ENCODE measurements around the gene WASF2.

WASF2 gene

DNA sequence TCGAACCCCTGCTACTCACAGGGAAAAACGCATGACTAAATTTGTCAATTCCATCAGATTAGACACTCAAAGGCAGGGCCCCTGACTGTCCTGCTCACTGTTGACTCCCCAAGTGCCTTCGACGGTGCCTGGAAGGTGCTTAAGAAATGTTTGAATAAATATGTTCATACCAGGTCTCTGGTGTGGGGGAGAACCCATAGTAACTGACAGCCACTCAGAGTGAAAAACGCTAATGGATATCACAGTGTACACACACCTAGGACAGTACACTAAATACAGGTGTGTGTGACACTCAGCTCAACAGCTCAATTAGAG lies 39.7 kb upstream of the WASF2 start:
- Histone ChIP-seq H3K4me3 (no peak overlapping the region), H3K9me3 (ENCODE audit: low read depth, low read length) (no peaks in the 10 kb centered on the region), H3K27ac (peak overlapping the region; percentile 72; the same call in 1 of the 2 replicates), H3K9ac (ENCODE audit: insufficient read length) (no peak overlapping the region), H3K36me3 (ENCODE audit: insufficient read depth, low read length) (no peaks in the 10 kb centered on the region)
- no peak for DNase-seq (ENCODE audit: low read depth, low spot score)
- TF ChIP-seq EZH2 (IDR thresholded peaks at IDR 0.05) (no peak), POLR2AphosphoS5 (IDR thresholded peaks at IDR 0.05; ENCODE audit: borderline replicate concordance, low read depth, low read length) (no peak), FOXP2 (optimal IDR thresholded peaks at IDR 0.05; ENCODE audit: control extremely low read depth, extremely low read length, insufficient read depth) (no peak)

DNA sequence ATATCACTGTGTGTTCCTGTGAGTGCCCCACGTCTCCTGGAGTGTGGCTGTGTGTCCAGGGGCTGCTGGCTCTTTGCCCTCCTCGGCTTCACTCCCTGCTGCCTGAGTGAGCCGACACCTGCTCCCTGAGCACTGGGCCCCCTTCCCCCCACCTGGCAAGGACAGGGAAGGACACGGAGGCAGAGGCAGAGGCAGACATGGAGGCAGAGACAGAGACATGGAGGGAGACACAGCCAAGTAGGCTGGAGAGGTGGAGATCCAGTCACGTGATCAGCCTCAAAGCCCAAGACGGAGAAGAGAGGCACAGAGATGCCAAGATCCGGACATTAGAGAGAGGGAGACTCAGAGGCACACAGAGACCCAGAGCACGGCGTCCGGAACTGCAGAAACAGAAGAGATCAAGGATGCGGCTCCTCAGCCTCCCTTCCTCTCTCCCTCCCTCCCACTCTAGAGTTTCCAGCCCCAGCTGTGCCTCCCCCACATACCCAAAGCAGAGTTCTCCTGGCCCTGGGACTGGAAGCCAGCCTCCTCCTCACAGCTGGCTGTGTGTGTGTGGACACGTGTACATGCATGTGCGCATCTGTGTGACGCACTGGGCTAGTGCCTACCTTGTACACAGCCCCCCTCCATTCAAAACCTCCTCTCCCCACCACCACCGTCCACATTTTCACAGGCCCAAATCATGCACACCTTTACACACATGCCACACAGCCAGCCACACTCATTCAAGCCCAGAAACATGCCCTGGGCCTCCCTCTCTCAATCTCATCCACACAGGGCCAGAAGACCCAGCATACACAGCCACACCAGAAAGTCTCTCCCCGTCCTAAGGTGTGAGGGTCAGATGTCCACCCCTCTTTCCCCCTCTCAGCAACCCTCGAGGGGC lies 39.1 kb upstream of the WASF2 start:
- TF ChIP-seq FOXP2 (optimal IDR thresholded peaks at IDR 0.05; ENCODE audit: control extremely low read depth, extremely low read length, insufficient read depth) (no peak), EZH2 (IDR thresholded peaks at IDR 0.05) (no peak), POLR2AphosphoS5 (IDR thresholded peaks at IDR 0.05; ENCODE audit: borderline replicate concordance, low read depth, low read length) (no peak)
- no peaks in the 10 kb centered on the region for H3K9me3 ChIP-seq (ENCODE audit: low read depth, low read length)
- no peaks in the 10 kb centered on the region for H3K36me3 ChIP-seq (ENCODE audit: insufficient read depth, low read length)
- no peak overlapping the region for H3K9ac ChIP-seq (ENCODE audit: insufficient read length)
- DNase-seq (ENCODE audit: low read depth, low spot score), result no peak
- H3K27ac ChIP-seq, result peak overlapping the region; percentile 72
- H3K4me3 ChIP-seq, result no peak overlapping the region

GRCh38 chr1:27527890-27528817 lies 38.2 kb upstream of the WASF2 start:
- H3K9me3 ChIP-seq (ENCODE audit: low read depth, low read length), result no peaks in the 10 kb centered on the region
- no peak for DNase-seq (ENCODE audit: low read depth, low spot score)
- no peaks in the 10 kb centered on the region for H3K36me3 ChIP-seq (ENCODE audit: insufficient read depth, low read length)
- TF ChIP-seq EZH2 (IDR thresholded peaks at IDR 0.05) (no peak), POLR2AphosphoS5 (IDR thresholded peaks at IDR 0.05; ENCODE audit: borderline replicate concordance, low read depth, low read length) (no peak), FOXP2 (optimal IDR thresholded peaks at IDR 0.05; ENCODE audit: control extremely low read depth, extremely low read length, insufficient read depth) (no peak)
- peak overlapping the region; percentile 95 for H3K27ac ChIP-seq
- no peak overlapping the region for H3K9ac ChIP-seq (ENCODE audit: insufficient read length)
- H3K4me3 ChIP-seq, result no peak overlapping the region

DNA sequence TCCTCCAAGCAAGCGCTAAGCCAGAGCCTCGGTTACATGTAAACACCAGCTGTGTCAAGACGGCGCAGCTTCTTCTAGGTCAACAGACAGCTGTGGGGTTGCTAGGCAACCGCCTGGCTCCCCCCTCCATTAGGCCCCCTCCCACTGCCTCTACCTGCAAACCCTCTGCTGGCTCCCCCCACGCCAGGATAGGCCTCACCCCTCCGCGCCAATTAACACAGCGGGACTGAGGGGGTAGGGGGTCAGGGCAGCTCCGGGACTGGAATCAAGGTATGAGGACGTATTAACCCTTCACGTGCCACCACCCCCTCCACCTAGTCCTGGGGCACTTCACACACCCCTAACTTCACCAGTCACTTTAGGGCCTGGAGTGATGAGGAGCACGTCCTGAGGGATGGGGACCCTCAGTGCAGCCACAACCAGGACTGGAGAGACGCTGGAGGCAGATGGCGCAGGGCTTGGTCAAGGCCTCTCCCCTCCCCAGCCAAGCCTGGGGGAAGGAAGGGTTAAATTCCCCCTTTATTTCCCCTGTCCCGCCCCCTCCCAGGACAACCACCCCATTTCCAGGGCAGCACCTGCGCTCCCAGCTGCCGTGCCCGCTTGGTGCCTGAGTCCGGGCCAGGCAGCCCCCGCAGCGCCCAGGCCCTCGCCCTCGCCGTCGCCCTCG lies 37.4 kb upstream of the WASF2 start:
- Histone ChIP-seq H3K9ac (ENCODE audit: insufficient read length) (no peak overlapping the region), H3K36me3 (ENCODE audit: insufficient read depth, low read length) (no peaks in the 10 kb centered on the region), H3K4me3 (peak overlapping the region; percentile 77), H3K9me3 (ENCODE audit: low read depth, low read length) (no peaks in the 10 kb centered on the region), H3K27ac (peak overlapping the region; percentile 95)
- TF ChIP-seq EZH2 (IDR thresholded peaks at IDR 0.05) (no peak), FOXP2 (optimal IDR thresholded peaks at IDR 0.05; ENCODE audit: control extremely low read depth, extremely low read length, insufficient read depth) (no peak), POLR2AphosphoS5 (IDR thresholded peaks at IDR 0.05; ENCODE audit: borderline replicate concordance, low read depth, low read length) (no peak)
- DNase-seq (ENCODE audit: low read depth, low spot score), result no peak

DNA sequence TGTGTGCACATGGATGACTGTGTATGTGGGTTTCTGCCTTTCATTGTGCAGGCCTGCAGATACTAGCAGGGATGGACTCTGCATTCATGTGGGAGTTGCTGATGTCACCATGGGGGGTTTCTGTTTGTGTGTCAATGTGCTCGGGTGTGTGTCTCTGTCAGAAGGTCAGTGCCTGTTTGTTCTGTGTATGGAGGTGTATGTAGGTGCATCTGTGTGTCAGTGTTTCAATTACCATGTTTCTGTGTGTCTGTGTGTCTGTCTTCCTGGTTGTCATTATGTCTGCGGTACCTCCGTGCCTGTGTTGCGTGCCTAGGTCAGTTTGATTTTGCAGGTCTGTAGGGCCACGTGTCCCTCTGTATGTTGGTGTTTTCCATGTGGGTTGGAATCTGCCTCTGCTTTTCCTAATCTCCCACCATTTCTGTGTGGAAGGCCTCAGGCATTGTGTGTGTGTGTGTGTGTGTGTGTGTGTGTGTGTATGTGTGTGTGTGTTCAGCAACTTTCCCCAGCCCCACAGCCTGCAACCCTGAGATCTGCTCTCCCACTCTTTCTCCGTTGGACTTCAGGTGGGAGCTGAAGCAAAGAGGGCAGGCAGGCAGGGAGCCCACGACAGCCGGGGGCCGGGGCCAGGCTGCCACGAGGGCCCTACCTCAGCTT lies 36.7 kb upstream of the WASF2 start:
- Histone ChIP-seq H3K27ac (peak overlapping the region; percentile 95), H3K9ac (ENCODE audit: insufficient read length) (peak overlapping the region; percentile 39), H3K9me3 (ENCODE audit: low read depth, low read length) (no peaks in the 10 kb centered on the region), H3K36me3 (ENCODE audit: insufficient read depth, low read length) (no peaks in the 10 kb centered on the region), H3K4me3 (peak overlapping the region; percentile 77)
- no peak for DNase-seq (ENCODE audit: low read depth, low spot score)
- TF ChIP-seq EZH2 (IDR thresholded peaks at IDR 0.05) (no peak), POLR2AphosphoS5 (IDR thresholded peaks at IDR 0.05; ENCODE audit: borderline replicate concordance, low read depth, low read length) (no peak; the same call in 1 of the 2 replicates), FOXP2 (optimal IDR thresholded peaks at IDR 0.05; ENCODE audit: control extremely low read depth, extremely low read length, insufficient read depth) (no peak)

DNA sequence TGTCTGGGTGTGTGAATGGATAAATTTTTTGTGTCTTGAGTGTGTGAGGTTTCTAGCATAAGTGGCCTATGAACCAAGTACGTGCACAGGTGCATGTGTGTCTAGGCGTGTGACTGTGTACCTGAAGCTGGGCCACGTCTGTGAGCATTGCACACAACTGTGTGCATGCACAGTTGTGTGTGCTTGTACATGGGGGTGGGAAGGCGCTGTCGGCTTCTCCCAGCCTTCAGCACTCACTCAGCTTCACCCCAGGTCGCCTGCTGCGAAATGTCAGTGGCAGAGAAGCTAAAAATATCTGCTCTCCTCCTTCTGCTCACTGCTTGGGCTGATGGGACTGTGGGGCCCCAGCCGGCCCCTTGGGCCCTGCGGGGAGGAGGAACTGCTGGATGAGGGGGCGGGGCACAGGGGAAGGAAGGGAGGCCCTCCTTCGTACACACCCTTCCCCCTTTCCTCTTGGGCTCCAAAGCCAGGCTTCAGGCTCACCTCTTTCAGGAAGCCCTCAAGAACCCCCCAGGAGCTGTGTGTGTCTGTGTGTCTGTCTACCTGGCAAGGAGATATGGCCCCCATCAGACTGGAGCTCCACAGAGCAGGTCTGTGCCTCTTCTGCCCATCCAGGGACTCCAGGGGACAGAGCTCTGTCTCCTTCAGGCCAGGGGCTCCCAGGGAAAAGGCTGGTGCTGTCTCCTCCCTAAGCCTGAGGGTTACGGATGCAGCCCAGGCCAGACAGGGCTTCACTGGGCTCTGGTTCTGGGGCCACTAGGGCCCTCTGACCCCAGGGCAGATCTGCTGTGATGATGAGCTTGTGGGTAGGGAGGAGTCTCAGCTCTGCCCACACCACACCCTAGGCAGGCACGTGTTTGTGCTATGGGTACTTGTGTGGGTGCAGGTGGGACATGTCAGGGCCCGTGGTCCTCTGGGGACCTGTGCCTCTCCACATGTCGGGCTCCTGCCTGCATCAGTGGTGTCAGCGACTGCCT lies 35.6 kb upstream of the WASF2 start:
- DNase-seq (ENCODE audit: low read depth, low spot score), result peak; percentile 57
- H3K9me3 ChIP-seq (ENCODE audit: low read depth, low read length), result no peaks in the 10 kb centered on the region
- H3K9ac ChIP-seq (ENCODE audit: insufficient read length), result peak overlapping the region; percentile 67
- no peaks in the 10 kb centered on the region for H3K36me3 ChIP-seq (ENCODE audit: insufficient read depth, low read length)
- H3K4me3 ChIP-seq, result peak overlapping the region; percentile 77
- TF ChIP-seq FOXP2 (optimal IDR thresholded peaks at IDR 0.05; ENCODE audit: control extremely low read depth, extremely low read length, insufficient read depth), result no peak
- TF ChIP-seq POLR2AphosphoS5 (IDR thresholded peaks at IDR 0.05; ENCODE audit: borderline replicate concordance, low read depth, low read length), result peak; percentile 80
- H3K27ac ChIP-seq, result peak overlapping the region; percentile 95

Data from SK-N-MC (cell line).